ENCODE results near the gene PTCD2. TPM values are rescaled to one million over a fixed set of nuclear protein-coding genes. Genes with fewer than 3 reads are reported as not detected.
"Not testable (repeated sequence)": the region's sequence is repeated elsewhere in the genome, so short reads cannot be mapped to it uniquely, and the experiment has no call there.

Gene PTCD2
- total RNA-seq, 1 donor from 2014 or later, result 6.9 TPM

DNA sequence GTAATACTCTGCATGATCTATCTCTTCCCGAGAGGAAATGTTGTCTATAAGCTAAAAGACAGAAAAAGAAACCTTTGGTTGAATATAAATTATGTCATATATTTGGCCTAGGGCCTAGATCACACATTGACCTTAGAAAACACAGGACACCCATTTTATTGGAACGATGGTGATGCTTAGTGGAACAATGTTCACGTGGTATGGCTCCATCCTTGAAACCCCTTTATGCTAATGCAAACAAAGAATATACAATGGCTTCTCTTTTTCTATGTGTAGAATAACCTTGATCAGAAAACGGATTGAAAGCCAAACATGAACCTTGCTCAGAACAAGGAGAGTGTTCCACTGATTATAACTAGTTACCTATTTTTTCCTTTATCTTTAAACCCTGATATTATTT, 24.6 kb upstream of the PTCD2 start:
- no peak overlapping the region for H3K27ac ChIP-seq
- H3K4me1 ChIP-seq, result peaks cover 2% of the 10 kb centered on the region
- DNase-seq (ENCODE audit: extremely low spot score in 2 of 2), result no peak
- no peaks in the 10 kb centered on the region for H3K27me3 ChIP-seq
- peaks cover 0 to 2% of the 10 kb centered on the region in 2 donors for H3K36me3 ChIP-seq
- no peak overlapping the region for H3K4me3 ChIP-seq
- no peaks in the 10 kb centered on the region for H3K9me3 ChIP-seq
- TF ChIP-seq POLR2AphosphoS5 (IDR thresholded peaks at IDR 0.05; ENCODE audit: insufficient read depth in 1 of 2, low read depth in 1 of 2), result no peak
- no peak for TF ChIP-seq POLR2A (IDR thresholded peaks at IDR 0.05)
- no peak for TF ChIP-seq CTCF (IDR thresholded peaks at IDR 0.05)
- intact Hi-C loops (cut with DNase I), result no loop called here

GRCh38 chr5:72296256-72296655, 23.9 kb upstream of the PTCD2 start:
- DNase-seq (ENCODE audit: extremely low spot score in 2 of 2), result no peak
- intact Hi-C loops (cut with DNase I), result no loop called here

GRCh38 chr5:72298136-72298535, 22.0 kb upstream of the PTCD2 start:
- H3K9me3 ChIP-seq; H3K27ac ChIP-seq; intact Hi-C loops (cut with DNase I); H3K4me1 ChIP-seq; H3K36me3 ChIP-seq; DNase-seq (ENCODE audit: extremely low spot score in 2 of 2); H3K27me3 ChIP-seq; H3K4me3 ChIP-seq: not testable (repeated sequence)

More at GRCh38 chr5:72296256-72296655, 23.9 kb upstream of the PTCD2 start:
- H3K4me1 ChIP-seq, result peaks cover 7% of the 10 kb centered on the region
- TF ChIP-seq POLR2AphosphoS5 (IDR thresholded peaks at IDR 0.05; ENCODE audit: insufficient read depth in 1 of 2, low read depth in 1 of 2), result no peak
- TF ChIP-seq POLR2A (IDR thresholded peaks at IDR 0.05), result no peak
- no peak for TF ChIP-seq CTCF (IDR thresholded peaks at IDR 0.05)
- H3K4me3 ChIP-seq, result no peak overlapping the region
- H3K27ac ChIP-seq, result no peak overlapping the region
- H3K9me3 ChIP-seq, result no peaks in the 10 kb centered on the region
- peaks cover 0 to 2% of the 10 kb centered on the region in 2 donors for H3K36me3 ChIP-seq
- H3K27me3 ChIP-seq, result no peaks in the 10 kb centered on the region

DNA sequence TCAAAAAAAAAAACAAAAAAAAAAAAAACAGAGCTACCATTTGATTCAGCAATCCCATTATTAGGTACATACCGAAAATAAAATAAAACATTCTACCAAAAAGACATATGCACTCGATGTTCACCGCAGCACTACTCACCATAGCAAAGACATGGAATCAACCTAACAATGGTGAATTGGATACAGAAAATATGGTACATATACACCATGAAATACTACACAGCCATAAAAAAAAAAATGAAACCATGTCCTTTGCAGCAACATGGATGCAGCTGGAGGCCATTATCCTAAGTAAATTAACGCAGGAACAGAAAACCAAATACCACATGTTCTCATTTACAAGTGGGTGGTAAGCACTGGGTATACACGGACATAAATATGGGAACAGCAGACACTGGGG, 21.5 kb upstream of the PTCD2 start:
- Histone ChIP-seq H3K27me3 (no peaks in the 10 kb centered on the region), H3K27ac (no peak overlapping the region), H3K4me3 (no peak overlapping the region), H3K4me1 (peaks cover 7% of the 10 kb centered on the region), H3K9me3 (no peaks in the 10 kb centered on the region), H3K36me3 (peaks cover 0 to 2% of the 10 kb centered on the region in 2 donors)
- TF ChIP-seq POLR2A (IDR thresholded peaks at IDR 0.05) (no peak), CTCF (IDR thresholded peaks at IDR 0.05) (no peak), POLR2AphosphoS5 (IDR thresholded peaks at IDR 0.05; ENCODE audit: insufficient read depth in 1 of 2, low read depth in 1 of 2) (no peak)
- intact Hi-C loops (cut with DNase I), result no loop called here
- DNase-seq (ENCODE audit: extremely low spot score in 2 of 2), result no peak

DNA sequence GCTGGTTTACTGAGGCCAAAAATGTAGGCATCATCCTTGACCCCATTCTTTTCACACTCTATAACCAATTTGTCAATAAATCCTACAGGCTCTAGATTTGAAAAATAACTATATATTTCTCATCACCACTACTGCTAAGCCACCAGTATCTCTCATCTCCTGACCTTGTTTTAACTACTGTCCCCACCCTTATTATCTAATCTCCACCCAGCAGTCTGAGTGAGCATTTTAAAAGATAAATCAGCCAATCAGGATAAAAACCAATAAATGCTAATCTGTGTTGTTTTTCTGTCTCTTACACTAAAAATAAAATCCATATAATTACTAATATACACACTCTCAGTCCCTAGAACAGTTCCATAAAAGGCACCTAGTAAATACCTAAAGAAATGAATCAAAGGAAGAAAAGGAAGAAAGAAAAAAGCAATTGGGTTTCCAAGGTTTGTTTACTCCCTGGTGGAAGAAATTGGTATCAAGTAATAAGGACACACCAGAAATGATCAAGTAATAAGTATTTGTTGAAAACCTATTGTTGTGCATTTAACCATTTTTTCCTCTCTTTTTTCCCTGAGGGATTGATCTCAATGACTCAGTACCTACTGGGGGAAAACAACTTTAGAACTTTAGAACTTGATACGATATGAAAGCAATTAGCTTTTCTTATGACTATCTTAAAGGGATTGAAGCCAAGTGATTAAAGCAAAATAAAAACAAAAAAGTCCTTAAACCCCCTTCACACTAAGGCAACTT, 19.4 kb upstream of the PTCD2 start:
- Histone ChIP-seq H3K36me3 (no peaks in the 10 kb centered on the region), H3K4me3 (no peak overlapping the region), H3K27ac (no peak overlapping the region), H3K4me1 (peaks cover 7% of the 10 kb centered on the region), H3K27me3 (no peaks in the 10 kb centered on the region), H3K9me3 (no peaks in the 10 kb centered on the region)
- intact Hi-C loops (cut with DNase I), result no loop called here
- no peak for DNase-seq (ENCODE audit: extremely low spot score in 2 of 2)
- TF ChIP-seq POLR2A (IDR thresholded peaks at IDR 0.05), result no peak
- TF ChIP-seq POLR2AphosphoS5 (IDR thresholded peaks at IDR 0.05; ENCODE audit: insufficient read depth in 1 of 2, low read depth in 1 of 2), result no peak
- no peak for TF ChIP-seq CTCF (IDR thresholded peaks at IDR 0.05)
